CD4-positive, CD25-positive, alpha-beta regulatory T cell (primary cell): ENCODE measurements around the gene SCEL. TPM values are rescaled to one million over a fixed set of nuclear protein-coding genes. Genes with fewer than 3 reads are reported as not detected.

Source experiments
- ATAC-seq, 2 donors: fragments of 150-1000 bp; cut with Tn5 transposase; one replicate each; pipeline ENCODE4 v1.10.0; 2021; ENCODE audit warnings: low read depth in 2 of 2, moderate number of reproducible peaks in 2 of 2, moderate library complexity in 1 of 2
- DNase-seq, 3 donors: peaks; one replicate each; pipeline versions ENCODE4 v3.0.0 to v3.0.0-alpha.2; 2012 to 2022; ENCODE audit warnings: mixed read lengths in 1 of 3
- H3K27ac ChIP-seq: one replicate; pipeline ENCODE4 v1.7.0; 2013; ENCODE audit warnings: mild to moderate bottlenecking, low read length; ENCODE audit not compliant: insufficient read depth, poor library complexity, severe bottlenecking
- H3K27me3 ChIP-seq: one replicate; pipeline ENCODE4 v1.7.0; 2013; ENCODE audit warnings: low read length; ENCODE audit not compliant: control insufficient read depth, insufficient read depth
- H3K36me3 ChIP-seq: one replicate; pipeline ENCODE4 v1.7.0; 2013; ENCODE audit warnings: mild to moderate bottlenecking, low read length, moderate library complexity; ENCODE audit not compliant: control insufficient read depth, insufficient read depth
- H3K4me1 ChIP-seq: 2 replicates; pipeline ENCODE4 v1.7.0; 2013; ENCODE audit warnings: mild to moderate bottlenecking, low read length; ENCODE audit not compliant: insufficient read depth, control insufficient read depth, poor library complexity, severe bottlenecking
- H3K4me3 ChIP-seq: one replicate; pipeline ENCODE4 v1.7.0; 2013; ENCODE audit warnings: low read depth, mild to moderate bottlenecking, low read length, moderate library complexity
- H3K9me3 ChIP-seq, 2 experiments: 1 replicate in 1 of 2; 2 replicates in 1 of 2; pipeline ENCODE4 v1.7.0; 2013; ENCODE audit warnings: low read length in 2 of 2, mild to moderate bottlenecking in 1 of 2, moderate library complexity in 1 of 2; ENCODE audit not compliant: control insufficient read depth in 2 of 2
- H3K27ac Mint-ChIP-seq, 3 donors: one replicate each; pipeline ENCODE4 v1.8.0; 2020 to 2022; ENCODE audit warnings: mild to moderate bottlenecking in 3 of 3, mixed read lengths in 3 of 3, moderate library complexity in 2 of 3
- H3K27me3 Mint-ChIP-seq: one replicate; pipeline ENCODE4 v1.8.0; 2022; ENCODE audit warnings: mild to moderate bottlenecking, mixed read lengths
- H3K36me3 Mint-ChIP-seq: one replicate; pipeline ENCODE4 v1.8.0; 2020; ENCODE audit warnings: mixed read lengths
- H3K4me1 Mint-ChIP-seq, 4 donors: one replicate each; pipeline ENCODE4 v1.8.0; 2020 to 2022; ENCODE audit warnings: mixed read lengths in 4 of 4, mild to moderate bottlenecking in 1 of 4
- H3K4me3 Mint-ChIP-seq, 4 donors: one replicate each; pipeline ENCODE4 v1.8.0; 2020 to 2022; ENCODE audit warnings: mild to moderate bottlenecking in 4 of 4, mixed read lengths in 4 of 4, moderate library complexity in 3 of 4
- H3K9me3 Mint-ChIP-seq, 7 donors: one replicate each; pipeline ENCODE4 v1.8.0; 2020 to 2022; ENCODE audit warnings: mixed read lengths in 7 of 7, mild to moderate bottlenecking in 3 of 7, moderate library complexity in 2 of 7
- polyA plus RNA-seq, 4 donors: library from polyadenylated mRNA; unstranded; fragments of 300-500 nt; fragmentation: Illumina TruSeq; gene quantifications; one replicate each; pipeline ENCODE4 v1.2.3, GENCODE V29; 2021
- total RNA-seq: library from RNA; stranded (reverse); gene quantifications from one replicate; pipeline ENCODE4 v1.2.3, GENCODE V29; 2022

Gene SCEL
- total and polyA plus RNA-seq, 5 donors from 2014 or later: not detected

- H3K4me1 Mint-ChIP-seq: no peaks in the 10 kb centered on the region
- H3K9me3 ChIP-seq: no peaks in the 10 kb centered on the region
- no peak overlapping the region for H3K4me3 Mint-ChIP-seq
- H3K4me1 ChIP-seq: no peaks in the 10 kb centered on the region
- peaks cover 0 to 6% (median 0%) of the 10 kb centered on the region in 7 donors for H3K9me3 Mint-ChIP-seq
- peaks cover 21% of the 10 kb centered on the region for H3K27me3 Mint-ChIP-seq
- no peaks in the 10 kb centered on the region for H3K36me3 ChIP-seq
- ATAC-seq (no peak), DNase-seq (no peak)
- H3K27ac ChIP-seq: no peak overlapping the region
- H3K36me3 Mint-ChIP-seq: no peaks in the 10 kb centered on the region
- H3K27me3 ChIP-seq: peaks cover 6% of the 10 kb centered on the region
- H3K27ac Mint-ChIP-seq: no peak overlapping the region
- no peak overlapping the region for H3K4me3 ChIP-seq
Observed at GRCh38 chr13:77545626-77546412, 10.3 kb downstream of the SCEL start.

- Mint-ChIP-seq H3K27me3 (peaks cover 19% of the 10 kb centered on the region), H3K9me3 (peaks cover 0 to 8% (median 0%) of the 10 kb centered on the region in 7 donors), H3K27ac (no peak overlapping the region), H3K36me3 (no peaks in the 10 kb centered on the region), H3K4me3 (no peak overlapping the region), H3K4me1 (no peaks in the 10 kb centered on the region)
- ATAC-seq (no peak), DNase-seq (no peak)
- no peaks in the 10 kb centered on the region for H3K36me3 ChIP-seq
- peaks cover 6% of the 10 kb centered on the region for H3K27me3 ChIP-seq
- H3K4me1 ChIP-seq: no peaks in the 10 kb centered on the region
- no peak overlapping the region for H3K27ac ChIP-seq
- no peak overlapping the region for H3K4me3 ChIP-seq
- no peaks in the 10 kb centered on the region for H3K9me3 ChIP-seq
Observed at GRCh38 chr13:77548095-77548494, 12.6 kb downstream of the SCEL start.

- Histone ChIP-seq H3K9me3 (no peaks in the 10 kb centered on the region), H3K27me3 (peaks cover 6% of the 10 kb centered on the region), H3K4me1 (no peaks in the 10 kb centered on the region), H3K36me3 (no peaks in the 10 kb centered on the region), H3K27ac (no peak overlapping the region), H3K4me3 (no peak overlapping the region)
- ATAC-seq (no peak), DNase-seq (no peak)
- no peaks in the 10 kb centered on the region for H3K36me3 Mint-ChIP-seq
- H3K9me3 Mint-ChIP-seq: peaks cover 0 to 8% (median 0%) of the 10 kb centered on the region in 7 donors
- H3K27ac Mint-ChIP-seq: no peak overlapping the region
- H3K4me3 Mint-ChIP-seq: no peak overlapping the region
- no peaks in the 10 kb centered on the region for H3K4me1 Mint-ChIP-seq
- H3K27me3 Mint-ChIP-seq: peaks cover 18% of the 10 kb centered on the region
Observed at GRCh38 chr13:77548594-77548993, 13.1 kb downstream of the SCEL start.

GRCh38 chr13:77554069-77554468 lies 18.6 kb downstream of the SCEL start:
- H3K4me1 Mint-ChIP-seq: peaks cover 0 to 5% (median 0%) of the 10 kb centered on the region in 4 donors
- Histone ChIP-seq H3K9me3 (no peaks in the 10 kb centered on the region), H3K36me3 (no peaks in the 10 kb centered on the region), H3K4me1 (no peaks in the 10 kb centered on the region), H3K27me3 (peaks cover 4% of the 10 kb centered on the region), H3K27ac (no peak overlapping the region), H3K4me3 (no peak overlapping the region)
- H3K36me3 Mint-ChIP-seq: no peaks in the 10 kb centered on the region
- DNase-seq (no peak), ATAC-seq (no peak)
- H3K9me3 Mint-ChIP-seq: peaks cover 0 to 3% (median 0%) of the 10 kb centered on the region in 7 donors
- peaks cover 8% of the 10 kb centered on the region for H3K27me3 Mint-ChIP-seq
- H3K27ac Mint-ChIP-seq: peak overlapping the region in 1 of 3 donors; percentile 71
- H3K4me3 Mint-ChIP-seq: no peak overlapping the region

- Mint-ChIP-seq H3K36me3 (no peaks in the 10 kb centered on the region), H3K9me3 (peaks cover 0 to 2% (median 0%) of the 10 kb centered on the region in 7 donors), H3K4me3 (no peak overlapping the region), H3K4me1 (peaks cover 0 to 5% (median 0%) of the 10 kb centered on the region in 4 donors), H3K27me3 (peaks cover 8% of the 10 kb centered on the region), H3K27ac (no peak overlapping the region)
- H3K36me3 ChIP-seq: no peaks in the 10 kb centered on the region
- no peak for ATAC-seq
- no peaks in the 10 kb centered on the region for H3K9me3 ChIP-seq
- peaks cover 2% of the 10 kb centered on the region for H3K27me3 ChIP-seq
- no peak overlapping the region for H3K27ac ChIP-seq
- DNase-seq: no peak
- H3K4me1 ChIP-seq: no peaks in the 10 kb centered on the region
- H3K4me3 ChIP-seq: no peak overlapping the region
Observed at GRCh38 chr13:77555246-77555645, 19.7 kb downstream of the SCEL start.

- Mint-ChIP-seq H3K27me3 (peaks cover 26% of the 10 kb centered on the region), H3K4me1 (peaks cover 0 to 5% (median 0%) of the 10 kb centered on the region in 4 donors), H3K36me3 (no peaks in the 10 kb centered on the region), H3K9me3 (peaks cover 0 to 2% (median 0%) of the 10 kb centered on the region in 7 donors), H3K27ac (no peak overlapping the region), H3K4me3 (peak overlapping the region in 1 of 4 donors; percentile 31)
- Histone ChIP-seq H3K9me3 (no peaks in the 10 kb centered on the region), H3K27ac (no peak overlapping the region), H3K4me3 (no peak overlapping the region), H3K27me3 (peaks cover 2% of the 10 kb centered on the region), H3K36me3 (no peaks in the 10 kb centered on the region), H3K4me1 (no peaks in the 10 kb centered on the region)
- ATAC-seq: no peak
- DNase-seq: no peak
Observed at GRCh38 chr13:77558016-77558415, 22.5 kb downstream of the SCEL start.

- H3K36me3 ChIP-seq: no peaks in the 10 kb centered on the region
- H3K27me3 ChIP-seq: peaks cover 7% of the 10 kb centered on the region
- Mint-ChIP-seq H3K27ac (no peak overlapping the region), H3K9me3 (peaks cover 0 to 4% (median 0%) of the 10 kb centered on the region in 7 donors), H3K36me3 (no peaks in the 10 kb centered on the region), H3K4me3 (no peak overlapping the region), H3K4me1 (peaks cover 0 to 3% (median 0%) of the 10 kb centered on the region in 4 donors), H3K27me3 (peaks cover 51% of the 10 kb centered on the region)
- no peak for DNase-seq
- no peaks in the 10 kb centered on the region for H3K4me1 ChIP-seq
- ATAC-seq: no peak
- no peak overlapping the region for H3K4me3 ChIP-seq
- no peak overlapping the region for H3K27ac ChIP-seq
- no peaks in the 10 kb centered on the region for H3K9me3 ChIP-seq
Observed at GRCh38 chr13:77563111-77563510, 27.6 kb downstream of the SCEL start.

- DNase-seq (peak in 1 of 3 donors; percentile 30), ATAC-seq (no peak)
- Histone ChIP-seq H3K27ac (no peak overlapping the region), H3K9me3 (no peaks in the 10 kb centered on the region), H3K36me3 (no peaks in the 10 kb centered on the region), H3K27me3 (peaks cover 7% of the 10 kb centered on the region), H3K4me3 (no peak overlapping the region), H3K4me1 (no peaks in the 10 kb centered on the region)
- Mint-ChIP-seq H3K36me3 (no peaks in the 10 kb centered on the region), H3K27me3 (peaks cover 58% of the 10 kb centered on the region), H3K4me3 (no peak overlapping the region), H3K4me1 (no peaks in the 10 kb centered on the region), H3K27ac (no peak overlapping the region), H3K9me3 (peaks cover 0 to 4% (median 0%) of the 10 kb centered on the region in 7 donors)
Observed at GRCh38 chr13:77565635-77566034, 30.1 kb downstream of the SCEL start.
